Vagina (tissue), 2 donors: ENCODE measurements around the gene CACNA1H. TPM values are rescaled to one million over a fixed set of nuclear protein-coding genes. Genes with fewer than 3 reads are reported as not detected.

Experiments
- DNase-seq, 2 donors: peaks; one replicate each; pipeline ENCODE4 v3.0.0-alpha.2; 2017; ENCODE audit errors: extremely low spot score in 2 of 2
- H3K27ac ChIP-seq: fragments of 200-600 bp; sonication (generic); one replicate; pipeline ENCODE4 v1.5.1; 2019
- H3K27me3 ChIP-seq: fragments of 200-600 bp; sonication (generic); one replicate; pipeline ENCODE4 v1.5.1; 2019
- H3K36me3 ChIP-seq, 2 donors: fragments of 200-600 bp; sonication (generic); one replicate each; pipeline ENCODE4 v1.5.1; 2017 to 2019
- H3K4me1 ChIP-seq: fragments of 200-600 bp; sonication (generic); one replicate; pipeline ENCODE4 v1.5.1; 2019
- H3K4me3 ChIP-seq, 2 donors: fragments of 200-600 bp; sonication (generic); 1 replicate in 1 of 2; 2 replicates in 1 of 2; pipeline ENCODE4 v1.5.1; 2016 to 2019
- H3K9me3 ChIP-seq: fragments of 200-600 bp; sonication (generic); one replicate; pipeline ENCODE4 v1.5.1; 2019
- CTCF ChIP-seq, 3 experiments: fragments of 450-650 bp in 2 of 3; fragments of 200-600 bp in 1 of 3; sonication (generic) in 1 of 3; IDR thresholded peaks; one replicate each; pipeline ENCODE4 v1.5.1; 2017 to 2019; ENCODE audit warnings: antibody characterized with exemption in 3 of 3, mild to moderate bottlenecking in 2 of 3, moderate library complexity in 2 of 3
- POLR2A ChIP-seq, 2 donors: fragments of 450-650 bp; IDR thresholded peaks; one replicate each; pipeline ENCODE4 v1.6.1; 2017; ENCODE audit warnings: antibody characterized with exemption in 2 of 2, mild to moderate bottlenecking in 2 of 2, moderate library complexity in 2 of 2
- POLR2AphosphoS5 ChIP-seq, 2 donors: sonication (generic); formaldehyde crosslinking; IDR thresholded peaks; one replicate each; pipeline ENCODE4 v1.9.0; 2017; ENCODE audit warnings: antibody characterized with exemption in 2 of 2, mild to moderate bottlenecking in 2 of 2, low read depth in 1 of 2; ENCODE audit not compliant: insufficient read depth in 1 of 2
- intact Hi-C: fragments of 100-400 bp; cut with DNase I; formaldehyde crosslinking; loops from one replicate; pipeline ENCODE4 v1.15.1; 2023
- total RNA-seq: library from RNA; depleted of rRNA; stranded (reverse); fragments of >200 nt; gene quantifications from one replicate; pipeline ENCODE4 v1.2.3, GENCODE V29; 2016

The CACNA1H gene
- total RNA-seq, 1 donor from 2014 or later = 10.8 TPM

GRCh38 chr16:1218930-1219611 lies 66.2 kb downstream of the CACNA1H start:
- intact Hi-C loops = no loop called here

GRCh38 chr16:1220098-1220728 lies 67.3 kb downstream of the CACNA1H start:
- H3K27ac ChIP-seq = no peak overlapping the region
- H3K4me1 ChIP-seq = no peaks in the 10 kb centered on the region
- no peak overlapping the region for H3K4me3 ChIP-seq
- H3K36me3 ChIP-seq = no peaks in the 10 kb centered on the region
- TF ChIP-seq POLR2AphosphoS5 (IDR thresholded peaks at IDR 0.05; ENCODE audit: insufficient read depth in 1 of 2, low read depth in 1 of 2) (no peak), CTCF (IDR thresholded peaks at IDR 0.05) (no peak), POLR2A (IDR thresholded peaks at IDR 0.05) (no peak)
- no peaks in the 10 kb centered on the region for H3K27me3 ChIP-seq
- no peaks in the 10 kb centered on the region for H3K9me3 ChIP-seq
- intact Hi-C loops = no loop called here
- DNase-seq = no peak

More at GRCh38 chr16:1218930-1219611, 66.2 kb downstream of the CACNA1H start:
- TF ChIP-seq POLR2AphosphoS5 (IDR thresholded peaks at IDR 0.05; ENCODE audit: insufficient read depth in 1 of 2, low read depth in 1 of 2) (no peak), CTCF (IDR thresholded peaks at IDR 0.05) (no peak), POLR2A (IDR thresholded peaks at IDR 0.05) (no peak)
- H3K27ac ChIP-seq = no peak overlapping the region
- H3K36me3 ChIP-seq = no peaks in the 10 kb centered on the region
- no peak overlapping the region for H3K4me3 ChIP-seq
- H3K9me3 ChIP-seq = no peaks in the 10 kb centered on the region
- DNase-seq = no peak
- H3K4me1 ChIP-seq = no peaks in the 10 kb centered on the region
- no peaks in the 10 kb centered on the region for H3K27me3 ChIP-seq

GRCh38 chr16:1220841-1221627 lies 68.1 kb downstream of the CACNA1H start:
- Histone ChIP-seq H3K4me1 (no peaks in the 10 kb centered on the region), H3K27ac (no peak overlapping the region), H3K4me3 (no peak overlapping the region), H3K9me3 (no peaks in the 10 kb centered on the region), H3K36me3 (no peaks in the 10 kb centered on the region), H3K27me3 (no peaks in the 10 kb centered on the region)
- no peak for DNase-seq
- intact Hi-C loops = no loop called here
- no peak for TF ChIP-seq POLR2A (IDR thresholded peaks at IDR 0.05)
- no peak for TF ChIP-seq POLR2AphosphoS5 (IDR thresholded peaks at IDR 0.05; ENCODE audit: insufficient read depth in 1 of 2, low read depth in 1 of 2)
- TF ChIP-seq CTCF (IDR thresholded peaks at IDR 0.05) = no peak

- no peak for DNase-seq
- TF ChIP-seq POLR2AphosphoS5 (IDR thresholded peaks at IDR 0.05; ENCODE audit: insufficient read depth in 1 of 2, low read depth in 1 of 2) (no peak), POLR2A (IDR thresholded peaks at IDR 0.05) (no peak), CTCF (IDR thresholded peaks at IDR 0.05) (no peak)
- Histone ChIP-seq H3K4me1 (no peaks in the 10 kb centered on the region), H3K27me3 (no peaks in the 10 kb centered on the region), H3K9me3 (no peaks in the 10 kb centered on the region), H3K4me3 (no peak overlapping the region), H3K27ac (no peak overlapping the region), H3K36me3 (no peaks in the 10 kb centered on the region)
- intact Hi-C loops = no loop called here
Measured at GRCh38 chr16:1221628-1222552, 69.0 kb downstream of the CACNA1H start.
